NCI-H1092 (cell line): Measurements from ENCODE around the gene KDM8.

Experiments used
- DNase-seq: peaks from one replicate; lab custom pipeline; 2025; lab: John Stamatoyannopoulos, UW

KDM8 gene

GRCh38 chr16:27268376-27269299 lies 65.3 kb downstream of the KDM8 start, which contains the start of gene NSMCE1:
TSS of gene NSMCE1 (minus strand) at chr16:27268772. CDS start at chr16:27257570, 11,202 bp downstream.
- peak; percentile 97 for DNase-seq

- DNase-seq: no peak
Observed at GRCh38 chr16:27269300-27270150, 66.2 kb downstream of the KDM8 start.

GRCh38 chr16:27270349-27270748 lies 67.0 kb downstream of the KDM8 start:
- DNase-seq: no peak
